ENCODE results near the gene CCT5.
"Not testable (repeated sequence)": the region's sequence is repeated elsewhere in the genome, so short reads cannot be mapped to it uniquely, and the experiment has no call there.

The CCT5 gene

DNA sequence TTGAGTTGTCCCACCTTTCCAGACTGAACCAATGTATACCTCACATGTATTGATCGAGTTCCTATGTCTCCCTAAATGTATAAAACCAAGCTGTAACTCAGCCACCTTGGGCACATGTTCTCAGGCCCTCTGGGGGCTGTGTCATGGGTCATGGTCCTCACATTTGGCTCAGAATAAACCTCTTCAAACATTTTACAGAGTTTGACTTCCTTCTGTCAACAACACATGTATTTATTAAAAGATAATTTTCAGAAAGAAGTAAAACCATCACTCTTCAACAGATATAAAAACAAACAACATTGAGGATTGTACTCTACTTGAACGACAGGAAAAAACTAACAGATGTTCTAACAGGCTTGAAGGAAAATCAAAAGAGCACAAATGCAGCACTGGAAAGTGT, 53.1 kb downstream of the CCT5 start:
- DNase-seq, result peak; percentile 45

DNA sequence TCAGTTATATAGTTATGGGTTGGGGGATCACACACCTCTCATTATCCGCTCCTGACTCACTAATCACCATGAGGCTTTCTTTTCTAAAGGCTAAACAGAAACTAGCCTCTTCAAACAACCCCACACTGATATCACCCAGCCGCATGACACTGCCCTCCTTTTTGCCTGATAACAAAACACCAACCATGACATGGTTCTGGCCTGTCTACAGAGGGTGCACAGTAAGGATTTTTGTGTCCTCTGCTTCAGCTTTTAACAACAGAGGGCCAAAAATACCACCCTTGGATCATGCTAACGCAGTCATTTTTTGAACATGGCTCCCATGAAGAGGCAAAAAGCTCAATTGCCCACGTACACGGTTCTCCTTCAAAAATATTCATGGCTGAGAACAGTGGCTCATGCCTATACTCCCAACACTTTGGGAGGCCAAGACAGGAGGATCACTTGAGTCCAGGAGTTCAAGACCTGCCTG, 53.7 kb downstream of the CCT5 start:
- DNase-seq, result peak; percentile 57

DNA sequence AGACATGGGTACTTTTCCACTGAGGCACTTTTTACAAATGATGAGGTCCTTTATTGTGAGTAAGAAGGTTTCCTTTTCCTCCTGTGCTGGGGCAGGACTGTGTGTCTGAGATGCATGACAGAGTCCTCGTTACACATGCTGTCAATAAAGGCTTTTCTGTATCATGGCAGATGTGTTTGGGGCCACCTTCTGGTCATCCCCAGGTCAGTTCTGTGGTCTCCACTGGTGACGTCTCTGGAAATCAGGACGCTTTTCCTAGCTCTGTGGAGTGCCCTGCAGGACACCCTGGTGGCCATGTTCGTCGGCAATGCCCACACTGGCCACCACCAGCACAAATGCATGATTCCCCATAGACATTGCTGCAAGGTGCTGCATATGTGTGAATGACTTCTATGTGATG, 54.9 kb downstream of the CCT5 start:
- peak; percentile 37 for DNase-seq

DNA sequence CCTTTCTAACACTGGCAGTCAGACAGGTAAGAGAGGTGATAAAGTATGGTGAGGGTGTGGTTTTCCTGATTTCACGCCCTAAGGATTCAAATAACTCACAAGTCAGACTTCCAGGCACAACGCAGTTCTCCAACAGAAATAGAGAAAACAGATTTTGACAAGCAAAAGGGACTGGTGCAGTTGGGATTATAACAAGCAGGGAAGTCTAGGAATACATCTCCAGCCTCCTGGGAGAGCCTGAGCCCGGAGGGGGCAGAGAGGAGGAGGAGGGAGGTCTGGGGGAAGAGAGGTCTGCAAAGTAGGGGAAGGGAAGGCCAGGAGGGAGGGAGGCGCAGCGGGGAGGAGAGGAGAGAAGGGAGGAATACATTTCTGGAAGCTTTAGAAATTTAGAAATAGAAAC, 56.0 kb downstream of the CCT5 start:
- DNase-seq, result no peak

DNA sequence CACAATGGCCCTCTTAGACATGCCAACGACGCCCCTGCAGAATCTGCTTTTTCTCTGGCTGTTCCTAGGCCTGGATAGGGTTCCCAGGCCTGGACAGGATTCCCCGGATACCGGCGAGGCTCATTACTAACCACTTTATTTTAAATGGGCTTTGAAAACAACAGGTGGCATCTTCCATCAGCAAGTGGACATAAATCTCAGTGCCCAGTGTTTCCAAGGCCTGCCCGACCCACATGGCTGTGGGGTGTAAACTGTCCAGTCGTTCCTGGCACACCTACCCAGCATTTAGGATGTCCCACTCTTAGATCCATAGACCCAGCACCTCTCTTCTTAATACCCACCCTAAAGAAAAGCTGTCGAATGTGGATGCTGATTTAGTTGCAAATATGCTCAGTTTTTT, 56.7 kb downstream of the CCT5 start:
- DNase-seq, result peak; percentile 80

DNA sequence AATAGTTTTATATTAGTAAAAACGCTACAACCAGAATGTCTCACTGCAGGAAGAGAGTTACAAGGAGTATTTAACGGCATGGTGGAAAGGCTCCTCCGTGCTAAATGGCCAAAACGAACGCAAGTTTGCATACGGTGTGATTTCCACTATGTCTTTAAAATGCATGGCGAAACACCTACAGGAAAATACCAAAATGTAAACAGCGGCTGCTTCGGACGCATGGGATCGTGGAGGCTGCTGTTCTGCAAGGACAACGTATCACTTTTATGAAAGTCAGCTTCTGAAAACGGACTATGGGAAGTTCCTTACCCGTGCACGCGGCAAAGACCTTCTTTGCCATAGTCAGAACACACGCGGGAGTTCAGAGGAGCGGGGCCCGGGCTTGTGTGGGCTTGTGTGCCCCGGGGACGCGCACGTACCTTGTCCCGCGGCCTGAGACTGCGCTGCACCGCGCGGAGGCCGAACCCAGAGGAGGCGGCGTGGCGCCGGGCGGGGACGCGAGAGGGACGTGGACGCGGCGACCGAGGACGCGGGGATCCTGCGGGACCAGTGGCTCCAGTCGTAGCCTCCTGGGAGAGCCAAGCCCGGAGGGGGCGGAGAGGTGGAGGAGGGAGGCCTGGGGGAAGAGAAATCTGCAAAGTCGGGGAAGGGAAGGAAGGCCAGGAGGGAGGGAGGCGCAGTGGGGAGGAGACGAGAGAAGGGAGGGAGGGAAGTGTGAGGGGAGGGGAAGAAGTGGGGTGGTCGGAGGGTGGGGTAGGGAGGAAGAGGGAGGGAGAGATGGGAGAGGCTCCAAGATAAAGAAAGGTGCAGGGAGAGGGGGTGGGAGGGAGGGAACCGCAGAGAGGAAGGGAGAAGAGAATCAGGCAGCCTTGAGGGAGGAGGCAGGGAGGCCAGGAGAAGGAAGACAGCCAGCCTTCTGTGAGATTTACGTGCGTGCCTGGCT, 57.4 kb downstream of the CCT5 start, which contains the start of gene CMBL:
TSS of gene CMBL (minus strand) at position 697 of the 943 bp plus-strand sequence. CDS start 17,140 bp downstream, outside the sequence.
- peak; percentile 89 for DNase-seq

DNA sequence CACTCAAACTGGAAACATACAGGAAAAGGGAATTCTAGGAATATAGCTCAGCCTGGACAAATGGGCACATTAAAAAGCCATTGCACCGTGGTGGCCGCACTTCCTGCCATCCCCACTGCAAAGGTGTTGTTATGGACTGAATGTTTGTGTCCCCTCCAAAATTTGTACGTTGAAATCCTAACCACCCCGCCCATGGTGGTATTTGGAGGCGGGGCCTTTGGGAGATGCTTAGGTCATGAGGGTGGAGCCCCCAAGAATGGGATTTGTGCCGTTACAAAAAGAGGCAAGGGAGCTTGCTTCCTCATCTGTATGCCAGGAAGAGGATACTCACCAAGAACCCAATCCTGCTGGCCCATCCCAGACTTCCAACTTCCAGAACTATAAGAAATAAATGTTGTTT, 58.8 kb downstream of the CCT5 start:
- DNase-seq, result no peak

DNA sequence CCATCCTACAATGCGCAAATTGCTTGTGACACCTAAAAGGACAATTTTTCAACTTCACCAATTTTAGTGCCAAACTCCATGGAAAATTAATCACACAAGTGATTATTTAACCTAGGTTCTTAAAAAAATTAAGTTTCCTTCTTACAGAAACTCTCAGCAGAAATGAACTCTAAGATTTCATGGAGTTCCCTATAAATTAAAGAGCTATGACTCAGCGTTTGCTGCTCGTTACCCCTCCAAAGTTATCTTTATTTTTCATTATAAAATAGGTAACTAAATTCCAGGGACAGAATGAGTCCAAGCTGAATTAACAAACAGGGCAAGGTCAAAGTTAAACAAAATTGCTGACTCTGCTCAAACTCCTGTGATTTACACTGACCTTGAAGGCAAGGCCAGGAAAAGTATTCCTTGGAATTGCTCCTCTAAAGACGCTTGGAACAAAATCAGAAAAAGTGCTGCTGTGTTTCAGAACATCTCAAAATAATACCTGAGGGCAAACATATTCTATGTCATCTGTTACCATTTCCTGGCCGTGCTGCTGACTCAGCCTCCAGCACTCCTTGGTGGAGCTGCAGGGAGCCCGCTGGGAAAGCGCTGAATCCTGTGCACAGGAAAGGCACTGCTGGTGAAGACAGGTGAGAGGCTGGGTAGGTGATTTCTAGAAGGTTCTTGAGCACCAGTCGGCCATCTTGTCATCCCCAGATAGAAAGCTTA, 60.1 kb downstream of the CCT5 start:
- peak; percentile 77 for DNase-seq

DNA sequence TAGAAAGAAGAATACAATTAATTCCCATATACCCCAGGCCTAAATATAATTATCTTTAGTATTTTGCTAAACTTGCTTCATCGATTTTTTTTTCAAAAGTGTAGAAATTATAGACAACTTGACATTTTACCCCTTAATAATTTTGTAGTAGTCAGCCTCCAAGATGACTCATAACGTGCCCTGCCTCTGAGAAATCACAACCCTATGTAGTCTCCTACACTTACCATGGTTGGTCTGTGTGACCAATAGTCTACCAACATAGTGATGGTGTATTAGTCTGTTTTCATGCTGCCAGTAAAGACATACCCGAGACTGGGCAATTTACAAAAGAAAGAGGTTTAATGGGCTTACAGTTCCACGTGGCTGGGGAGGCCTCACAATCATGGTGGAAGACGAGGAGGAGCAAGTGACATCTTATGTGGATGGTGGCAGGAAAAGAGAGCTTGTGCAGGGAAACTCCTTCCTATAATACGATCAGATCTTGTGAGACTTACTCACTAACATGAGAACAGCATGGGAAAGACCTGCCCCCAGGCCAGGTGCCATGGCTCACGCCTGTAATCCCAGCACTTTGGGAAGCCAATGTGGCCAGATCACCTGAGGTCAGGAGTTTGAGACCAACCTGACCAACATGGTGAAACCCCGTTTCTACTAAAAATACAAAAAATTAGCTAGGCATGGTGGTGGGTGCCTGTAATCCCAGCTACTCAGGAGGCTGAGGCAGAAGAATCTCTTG, 60.9 kb downstream of the CCT5 start:
- not testable (repeated sequence) for DNase-seq

DNA sequence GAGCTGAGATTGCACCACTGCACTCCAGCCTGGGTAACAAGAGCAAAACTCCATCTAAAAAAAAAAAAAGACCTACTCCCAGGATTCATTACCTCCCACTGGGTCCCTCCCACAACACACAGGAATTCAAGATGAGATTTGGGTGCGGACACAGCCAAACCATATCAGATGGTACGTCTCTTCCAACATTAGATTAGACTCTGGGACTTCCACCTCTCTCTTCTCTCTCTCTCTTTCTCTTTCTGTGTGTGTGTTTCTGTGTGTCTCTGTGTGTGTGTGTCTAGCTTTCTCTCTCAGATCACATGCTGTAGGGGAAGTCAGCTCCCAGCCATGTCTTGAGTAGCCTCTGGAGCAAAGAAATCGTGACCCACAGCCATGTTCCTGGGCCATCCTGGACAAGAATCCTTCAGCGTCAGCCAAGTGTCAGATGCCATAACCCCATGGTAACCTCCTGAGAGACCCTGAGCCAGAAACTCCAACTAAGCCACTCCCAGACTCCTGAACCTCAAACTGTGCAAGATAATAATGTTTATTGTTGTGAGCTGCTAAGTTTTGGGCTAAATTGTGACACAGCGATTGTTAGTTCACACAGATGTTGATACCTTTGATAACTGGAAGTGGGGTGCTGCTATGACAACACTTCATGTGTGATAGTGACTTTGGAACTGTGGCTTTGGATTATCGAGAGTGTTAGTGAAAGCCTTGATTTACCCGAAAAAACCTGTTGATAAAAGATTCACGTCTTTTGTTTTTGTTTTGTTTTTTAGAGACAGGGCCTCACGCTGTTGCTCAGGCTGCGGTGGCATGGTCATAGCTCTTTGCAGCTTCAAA, 61.7 kb downstream of the CCT5 start:
- DNase-seq, result no peak

DNA sequence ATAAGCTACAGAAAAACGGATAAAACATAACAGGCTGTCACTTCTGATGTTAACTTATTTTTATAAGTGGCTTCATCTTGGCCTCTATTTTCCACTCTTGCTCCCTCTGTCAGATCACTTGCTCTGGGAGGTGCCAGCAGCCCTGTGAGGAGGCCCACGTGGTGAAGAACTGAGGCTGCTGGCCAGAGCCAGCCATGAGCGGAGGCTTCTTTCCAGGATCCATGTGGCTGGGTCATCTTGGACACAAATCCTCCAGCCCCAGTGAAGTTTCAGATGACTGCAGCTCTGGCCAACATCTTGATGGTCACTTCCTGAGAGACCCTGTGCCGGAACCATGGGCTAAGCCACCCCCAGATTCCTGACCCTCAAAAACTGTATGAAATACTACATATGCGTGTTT, 65.1 kb downstream of the CCT5 start:
- no peak for DNase-seq
